H1 (cell line): ENCODE measurements around the gene DDX21. TPM values are rescaled to one million over a fixed set of nuclear protein-coding genes. Genes with fewer than 3 reads are reported as not detected.

ENCODE experiments used
- CTCF ChIA-PET: fragments of 300-600 bp; sonication (Branson Sonifier 250); formaldehyde crosslinking; loops from one replicate; lab custom pipeline; 2021; ENCODE audit not compliant: partially characterized antibody; lab: Charles Lee
- POLR2A ChIA-PET: fragments of 300-600 bp; sonication (Branson Sonifier 250); formaldehyde crosslinking; loops from one replicate; lab custom pipeline; 2021; ENCODE audit warnings: inconsistent platforms; ENCODE audit not compliant: partially characterized antibody; lab: Charles Lee
- DNase-seq, 2 experiments: peaks; one replicate each; pipeline versions ENCODE4 v3.0.0 to v3.0.0-alpha.2; 2010 to 2022; ENCODE audit warnings: low spot score in 2 of 2, low read depth in 1 of 2, mixed read lengths in 1 of 2
- FAIRE-seq: peaks from 2 replicates; lab custom pipeline; 2011; peaks lifted over from hg19 to GRCh38; lab: Jason Lieb, UNC
- H2AFZ ChIP-seq: 2 replicates; pipeline ENCODE4 v1.8.1; 2012; ENCODE audit warnings: low read length, inconsistent platforms
- H2AK5ac ChIP-seq: 2 replicates; pipeline ENCODE4 v1.6.1; 2013; ENCODE audit warnings: low read depth, low read length
- H2BK120ac ChIP-seq: replicated peaks from 2 replicates; pipeline ENCODE3; 2013; ENCODE audit warnings: low read depth, low read length, inconsistent platforms
- H2BK12ac ChIP-seq: 2 replicates; pipeline ENCODE4 v1.6.1; 2013; ENCODE audit warnings: low read depth, low read length
- H2BK15ac ChIP-seq: 2 replicates; pipeline ENCODE4 v1.6.1; 2013; ENCODE audit warnings: low read length
- H2BK20ac ChIP-seq: 2 replicates; pipeline ENCODE4 v1.6.1; 2013; ENCODE audit warnings: low read length
- H2BK5ac ChIP-seq: 2 replicates; pipeline ENCODE4 v1.6.1; 2013; ENCODE audit warnings: low read depth, low read length
- H3K14ac ChIP-seq: 2 replicates; pipeline ENCODE4 v1.6.1; 2013; ENCODE audit warnings: inconsistent platforms; ENCODE audit not compliant: insufficient read length
- H3K18ac ChIP-seq: 2 replicates; pipeline ENCODE4 v1.6.1; 2013; ENCODE audit warnings: low read length; ENCODE audit errors: extremely low read depth
- H3K23ac ChIP-seq: 2 replicates; pipeline ENCODE4 v1.6.1; 2013; ENCODE audit warnings: inconsistent platforms; ENCODE audit not compliant: insufficient read length
- H3K23me2 ChIP-seq: 2 replicates; pipeline ENCODE4 v1.6.1; 2013; ENCODE audit warnings: low read depth, low read length
- H3K27ac ChIP-seq: 2 replicates; pipeline ENCODE4 v1.6.1; 2011; ENCODE audit warnings: low read depth, low read length, inconsistent platforms
- H3K27me3 ChIP-seq, 4 experiments: replicated peaks in 1 of 4; 1 replicate in 1 of 4; 2 replicates in 3 of 4; pipeline versions ENCODE4 v1.6.1 to v1.8.1; 2011 to 2013; ENCODE audit warnings: low read length in 3 of 4, mild to moderate bottlenecking in 3 of 4, inconsistent platforms in 2 of 4, mixed read lengths in 2 of 4, moderate library complexity in 1 of 4; ENCODE audit not compliant: control insufficient read depth in 3 of 4, insufficient read depth in 3 of 4; ENCODE audit errors: extremely low read depth in 1 of 4
- H3K36me3 ChIP-seq, 4 experiments: 2 replicates each; pipeline versions ENCODE4 v1.6.1 to v1.8.1; 2011 to 2013; ENCODE audit warnings: mild to moderate bottlenecking in 4 of 4, low read length in 3 of 4, moderate library complexity in 2 of 4, control low read depth in 1 of 4, inconsistent platforms in 1 of 4; ENCODE audit not compliant: insufficient read depth in 4 of 4, control insufficient read depth in 2 of 4
- H3K4ac ChIP-seq: replicated peaks from 2 replicates; pipeline ENCODE3; 2013; ENCODE audit warnings: low read length, low read depth, mixed read lengths, inconsistent platforms; ENCODE audit not compliant: insufficient read length
- H3K4me1 ChIP-seq, 4 experiments: replicated peaks in 1 of 4; 1 replicate in 1 of 4; 2 replicates in 3 of 4; pipeline versions ENCODE4 v1.6.1 to v1.8.1; 2011 to 2013; ENCODE audit warnings: low read length in 3 of 4, inconsistent platforms in 2 of 4, mixed read lengths in 1 of 4; ENCODE audit not compliant: insufficient read depth in 4 of 4, control insufficient read depth in 3 of 4
- H3K4me2 ChIP-seq, 2 experiments: 2 replicates each; pipeline versions ENCODE4 v1.6.1 to v1.8.1; 2011 to 2013; ENCODE audit warnings: low read depth in 2 of 2, low read length in 2 of 2, control low read depth in 1 of 2, inconsistent platforms in 1 of 2, mild to moderate bottlenecking in 1 of 2; ENCODE audit not compliant: insufficient read depth in 1 of 2
- H3K4me3 ChIP-seq, 4 experiments: fragments of 200-600, 300-600 bp in 1 of 4; sonication (generic), shearing (Covaris generic), sonication (Bioruptor Twin) in 1 of 4; 2 replicates each; pipeline versions ENCODE4 v1.5.1 to v1.8.1; 2011 to 2016; ENCODE audit warnings: low read length in 4 of 4, low read depth in 3 of 4, control low read depth in 2 of 4, inconsistent platforms in 2 of 4, mild to moderate bottlenecking in 2 of 4, mixed read lengths in 1 of 4, moderate library complexity in 1 of 4; ENCODE audit not compliant: insufficient read depth in 2 of 4; ENCODE audit errors: extremely low read depth in 1 of 4
- H3K56ac ChIP-seq: replicated peaks from 2 replicates; pipeline ENCODE3; 2013; ENCODE audit warnings: low read depth, mild to moderate bottlenecking, mixed read lengths, low read length, inconsistent platforms; ENCODE audit not compliant: insufficient read length
- H3K79me1 ChIP-seq: 2 replicates; pipeline ENCODE4 v1.6.1; 2013; ENCODE audit warnings: low read depth, low read length, control low read depth
- H3K79me2 ChIP-seq, 2 experiments: 2 replicates each; pipeline versions ENCODE4 v1.6.1 to v1.8.1; 2012 to 2013; ENCODE audit warnings: low read length in 2 of 2, mild to moderate bottlenecking in 2 of 2, inconsistent platforms in 1 of 2; ENCODE audit not compliant: insufficient read depth in 2 of 2, control insufficient read depth in 1 of 2
- H3K9ac ChIP-seq, 4 experiments: replicated peaks in 1 of 4; 1 replicate in 1 of 4; 2 replicates in 3 of 4; pipeline versions ENCODE4 v1.6.1 to v1.8.1; 2011 to 2013; ENCODE audit warnings: low read depth in 3 of 4, low read length in 3 of 4, control low read depth in 2 of 4, mild to moderate bottlenecking in 2 of 4, moderate library complexity in 2 of 4, inconsistent platforms in 1 of 4; ENCODE audit errors: extremely low read depth in 1 of 4
- H3K9me3 ChIP-seq, 2 experiments: 2 replicates each; pipeline versions ENCODE4 v1.6.1 to v1.8.1; 2012 to 2013; ENCODE audit warnings: mild to moderate bottlenecking in 2 of 2, moderate library complexity in 2 of 2, control low read depth in 1 of 2, inconsistent platforms in 1 of 2, low read depth in 1 of 2, low read length in 1 of 2, mixed read lengths in 1 of 2; ENCODE audit not compliant: insufficient read depth in 2 of 2
- H4K20me1 ChIP-seq, 2 experiments: replicated peaks in 1 of 2; 2 replicates each; pipeline versions ENCODE3 to v1.8.1; 2011 to 2013; ENCODE audit warnings: inconsistent platforms in 2 of 2, low read length in 2 of 2, mild to moderate bottlenecking in 1 of 2; ENCODE audit not compliant: insufficient read depth in 2 of 2, control insufficient read depth in 1 of 2
- H4K5ac ChIP-seq: 2 replicates; pipeline ENCODE4 v1.6.1; 2013; ENCODE audit warnings: low read length, low read depth, mixed read lengths, inconsistent platforms; ENCODE audit not compliant: insufficient read length
- H4K8ac ChIP-seq: 2 replicates; pipeline ENCODE4 v1.8.0; 2013; ENCODE audit warnings: mild to moderate bottlenecking, moderate library complexity, low read length, inconsistent platforms; ENCODE audit not compliant: insufficient read depth; ENCODE audit errors: extremely low read depth
- H4K91ac ChIP-seq: replicated peaks from 2 replicates; pipeline ENCODE3; 2013; ENCODE audit warnings: low read length, mixed read lengths, inconsistent platforms; ENCODE audit not compliant: insufficient read length
- BCL11A ChIP-seq, 2 experiments: IDR thresholded peaks; one replicate each; pipeline ENCODE4 v1.6.1; 2011; ENCODE audit warnings: low read depth in 2 of 2, low read length in 2 of 2, mild to moderate bottlenecking in 2 of 2
- CBX5 ChIP-seq: fragments of 300-800, 300-1000 bp; sonication (generic); IDR thresholded peaks from 2 replicates; pipeline ENCODE4 v1.7.1; 2016; ENCODE audit warnings: antibody characterized with exemption, low read length, low read depth
- GABPA ChIP-seq: IDR thresholded peaks from 2 replicates; pipeline ENCODE4 v1.6.1; 2011; ENCODE audit warnings: mild to moderate bottlenecking, low read length, moderate library complexity, borderline replicate concordance; ENCODE audit not compliant: insufficient read depth
- PHF8 ChIP-seq: fragments of 200-600 bp; sonication (generic); conservative IDR thresholded peaks from 2 replicates; pipeline ENCODE4 v1.7.1; 2012; ENCODE audit warnings: low read depth, mild to moderate bottlenecking, inconsistent platforms, low read length, moderate library complexity
- RAD21 ChIP-seq, 2 experiments: IDR thresholded peaks in 1 of 2; conservative IDR thresholded peaks in 1 of 2; 2 replicates each; pipeline ENCODE4 v1.6.1; 2011; ENCODE audit warnings: low read depth in 2 of 2, low read length in 2 of 2, improper control_type of control experiment in 1 of 2, inconsistent platforms in 1 of 2, mild to moderate bottlenecking in 1 of 2, moderate library complexity in 1 of 2
- RBBP5 ChIP-seq: IDR thresholded peaks from 2 replicates; pipeline ENCODE4 v1.7.1; 2012; ENCODE audit warnings: low read depth, mild to moderate bottlenecking, inconsistent platforms, low read length, moderate library complexity, borderline replicate concordance
- RFX5 ChIP-seq: IDR thresholded peaks from 2 replicates; pipeline ENCODE4 v1.6.1; 2011; ENCODE audit warnings: low read depth, low read length, improper control_type of control experiment, borderline replicate concordance
- YY1 ChIP-seq: IDR thresholded peaks from 2 replicates; pipeline ENCODE4 v1.6.1; 2011; ENCODE audit warnings: low read depth, mild to moderate bottlenecking, low read length
- ZNF274 ChIP-seq: IDR thresholded peaks from 2 replicates; pipeline ENCODE4 v1.7.0; 2012; ENCODE audit warnings: low read length, borderline replicate concordance; ENCODE audit errors: extremely low read depth
- WGBS, 2 experiments: shearing (Covaris generic) in 1 of 2; methylation state at CpG; one replicate each; pipeline versions ENCODE4 v1.1.6 to v1.1.7; 2013 to 2015; ENCODE audit warnings: low lambda C conversion rate in 2 of 2, mixed read lengths in 2 of 2, inconsistent platforms in 1 of 2, low coverage in 1 of 2, missing lambda C conversion rate in 1 of 2; ENCODE audit not compliant: insufficient replicate concordance in 2 of 2, insufficient coverage in 1 of 2, insufficient read length in 1 of 2; ENCODE audit errors: extremely low coverage in 1 of 2, missing lambda C conversion rate in 1 of 2; 5-methylcytosine and 5-hydroxymethylcytosine counted together
- polyA plus RNA-seq, 7 experiments: library from polyadenylated mRNA; depleted of rRNA in 3 of 7; stranded (reverse) in 5 of 7; unstranded in 2 of 7; fragments of >200 nt in 5 of 7; fragments of 200-250 nt in 2 of 7; gene quantifications; 1 replicate in 5 of 7; 2 replicates in 1 of 7; 4 replicates in 1 of 7; pipeline versions ENCODE4 v1.2.1 to v1.2.3, GENCODE V29; 2011 to 2013; ENCODE audit warnings: missing spikeins in 2 of 7, mixed read lengths in 2 of 7
- total RNA-seq: library from RNA; stranded (reverse); fragmentation: NEBNext Ultra II Directional; extraction: Animal tissue kit (Norgen Biotek cat#: 25700); gene quantifications from 2 replicates; pipeline ENCODE4 v1.2.1, GENCODE V29; 2021

DDX21 gene
- total and polyA plus RNA-seq, 2 of the 8 experiments (the other 6 are each of a cell fraction or from before 2014, with no cell fraction given) = 67.0 to 195 TPM

DNA sequence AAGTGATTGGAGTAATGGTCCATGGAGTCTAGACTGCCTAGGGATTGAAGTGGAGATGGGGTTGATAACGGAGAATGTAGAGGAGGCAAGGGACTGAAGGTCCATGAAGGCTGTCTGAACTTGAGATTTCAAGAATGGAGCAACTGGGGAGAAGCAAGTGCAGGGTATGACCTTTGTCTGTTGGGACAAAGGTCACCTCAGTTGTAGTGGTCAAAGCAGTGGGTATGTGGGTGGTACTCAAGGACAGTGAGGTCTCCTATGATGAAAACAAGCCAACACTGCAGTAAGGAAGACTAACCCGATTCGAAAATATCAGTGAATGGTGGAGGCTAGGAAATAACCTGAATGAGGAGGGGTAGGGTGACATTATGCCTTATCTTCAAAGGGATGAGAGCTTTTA, 5.4 kb upstream of the DDX21 start:
- CTCF ChIA-PET = no interaction called here
- WGBS, 2 experiments = 91% methylated on average over 3 of the region's 3 CpGs; no CpG with 5 or more reads in 1 of the 2 experiments
- H2BK20ac ChIP-seq = no peak overlapping the region

More for the DNA sequence above, 5.4 kb upstream of the DDX21 start:
- no peaks in the 10 kb centered on the region for H3K9me3 ChIP-seq
- no peaks in the 10 kb centered on the region for H3K4me1 ChIP-seq
- H3K27me3 ChIP-seq = no peaks in the 10 kb centered on the region
- no peak overlapping the region for H3K23ac ChIP-seq
- FAIRE-seq (no peak), DNase-seq (no peak)
- H3K79me1 ChIP-seq = no peaks in the 10 kb centered on the region
- no peak overlapping the region for H3K4me2 ChIP-seq
- peaks cover 0 to under 1% of the 10 kb centered on the region in 2 experiments; a peak in 1 of 4 replicates for H3K79me2 ChIP-seq
- H2BK15ac ChIP-seq = no peak overlapping the region
- no peak overlapping the region for H3K56ac ChIP-seq
- H2BK5ac ChIP-seq = no peak overlapping the region
- H3K4me3 ChIP-seq = no peak overlapping the region
- H3K9ac ChIP-seq = no peak overlapping the region
- H4K5ac ChIP-seq = no peak overlapping the region
- no peaks in the 10 kb centered on the region for H4K20me1 ChIP-seq
- no peak overlapping the region for H3K18ac ChIP-seq
- no peak overlapping the region for H2AFZ ChIP-seq
- peaks cover 4% of the 10 kb centered on the region for H3K23me2 ChIP-seq
- H2BK12ac ChIP-seq = no peak overlapping the region
- H2AK5ac ChIP-seq = no peak overlapping the region
- no peak overlapping the region for H2BK120ac ChIP-seq
- H3K4ac ChIP-seq = no peak overlapping the region
- POLR2A ChIA-PET = interaction anchor here (1.6 to 9.3 kb wide), 3 partner anchors 10 to 34 kb away, joined by 3 to 91 read pairs (median 4); partner anchors contain the start of gene KIFBP
- H3K14ac ChIP-seq = no peak overlapping the region
- TF ChIP-seq ZNF274 (no peak), GABPA (no peak), PHF8 (no peak), CBX5 (no peak), RFX5 (no peak), RAD21 (IDR thresholded peaks at IDR 0.05 in 1 of 2, conservative IDR thresholded peaks at IDR 0.05 in 1 of 2; ENCODE audit: low read depth in 2 of 2, low read length in 2 of 2) (no peak), BCL11A (IDR thresholded peaks at IDR 0.05; ENCODE audit: low read depth in 2 of 2, low read length in 2 of 2) (no peak), YY1 (no peak), RBBP5 (no peak)
- TF ChIP-seq, all 59 proteins: peak for 0
- Histone ChIP-seq H4K91ac (no peak overlapping the region), H4K8ac (no peak overlapping the region), H3K36me3 (peaks cover 0 to 16% (median 9%) of the 10 kb centered on the region in 4 experiments; a peak in 6 of 8 replicates), H3K27ac (no peak overlapping the region)
